Sigmoid colon (tissue), 3 donors: ENCODE measurements around the gene ARPC5L.

Source experiments
- POLR2A ChIP-seq, 2 donors: fragments of 450-650 bp; IDR thresholded peaks; one replicate each; pipeline ENCODE4 v1.6.1; 2016; ENCODE audit warnings: antibody characterized with exemption in 2 of 2, mild to moderate bottlenecking in 2 of 2, moderate library complexity in 2 of 2
- TF ChIP-seq, protein P1 (sequence below), 4 experiments: fragments of 450-650 bp in 3 of 4; fragments of 200-600 bp in 1 of 4; IDR thresholded peaks; one replicate each; pipeline ENCODE4 v1.5.1; 2016 to 2019; ENCODE audit warnings: antibody characterized with exemption in 4 of 4, mild to moderate bottlenecking in 3 of 4, moderate library complexity in 2 of 4

- TF ChIP-seq, protein P1, sequence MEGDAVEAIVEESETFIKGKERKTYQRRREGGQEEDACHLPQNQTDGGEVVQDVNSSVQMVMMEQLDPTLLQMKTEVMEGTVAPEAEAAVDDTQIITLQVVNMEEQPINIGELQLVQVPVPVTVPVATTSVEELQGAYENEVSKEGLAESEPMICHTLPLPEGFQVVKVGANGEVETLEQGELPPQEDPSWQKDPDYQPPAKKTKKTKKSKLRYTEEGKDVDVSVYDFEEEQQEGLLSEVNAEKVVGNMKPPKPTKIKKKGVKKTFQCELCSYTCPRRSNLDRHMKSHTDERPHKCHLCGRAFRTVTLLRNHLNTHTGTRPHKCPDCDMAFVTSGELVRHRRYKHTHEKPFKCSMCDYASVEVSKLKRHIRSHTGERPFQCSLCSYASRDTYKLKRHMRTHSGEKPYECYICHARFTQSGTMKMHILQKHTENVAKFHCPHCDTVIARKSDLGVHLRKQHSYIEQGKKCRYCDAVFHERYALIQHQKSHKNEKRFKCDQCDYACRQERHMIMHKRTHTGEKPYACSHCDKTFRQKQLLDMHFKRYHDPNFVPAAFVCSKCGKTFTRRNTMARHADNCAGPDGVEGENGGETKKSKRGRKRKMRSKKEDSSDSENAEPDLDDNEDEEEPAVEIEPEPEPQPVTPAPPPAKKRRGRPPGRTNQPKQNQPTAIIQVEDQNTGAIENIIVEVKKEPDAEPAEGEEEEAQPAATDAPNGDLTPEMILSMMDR (IDR thresholded peaks at IDR 0.05), result no peak
- no peak for TF ChIP-seq POLR2A (IDR thresholded peaks at IDR 0.05)
These were observed 17.3 kb downstream of the ARPC5L start for GRCh38 chr9:124879226-124879625.
